Measurements from ENCODE around the gene NR2F2.
"Not testable (repeated sequence)": the region's sequence is repeated elsewhere in the genome, so short reads cannot be mapped to it uniquely, and the experiment has no call there.

NR2F2 gene

DNA sequence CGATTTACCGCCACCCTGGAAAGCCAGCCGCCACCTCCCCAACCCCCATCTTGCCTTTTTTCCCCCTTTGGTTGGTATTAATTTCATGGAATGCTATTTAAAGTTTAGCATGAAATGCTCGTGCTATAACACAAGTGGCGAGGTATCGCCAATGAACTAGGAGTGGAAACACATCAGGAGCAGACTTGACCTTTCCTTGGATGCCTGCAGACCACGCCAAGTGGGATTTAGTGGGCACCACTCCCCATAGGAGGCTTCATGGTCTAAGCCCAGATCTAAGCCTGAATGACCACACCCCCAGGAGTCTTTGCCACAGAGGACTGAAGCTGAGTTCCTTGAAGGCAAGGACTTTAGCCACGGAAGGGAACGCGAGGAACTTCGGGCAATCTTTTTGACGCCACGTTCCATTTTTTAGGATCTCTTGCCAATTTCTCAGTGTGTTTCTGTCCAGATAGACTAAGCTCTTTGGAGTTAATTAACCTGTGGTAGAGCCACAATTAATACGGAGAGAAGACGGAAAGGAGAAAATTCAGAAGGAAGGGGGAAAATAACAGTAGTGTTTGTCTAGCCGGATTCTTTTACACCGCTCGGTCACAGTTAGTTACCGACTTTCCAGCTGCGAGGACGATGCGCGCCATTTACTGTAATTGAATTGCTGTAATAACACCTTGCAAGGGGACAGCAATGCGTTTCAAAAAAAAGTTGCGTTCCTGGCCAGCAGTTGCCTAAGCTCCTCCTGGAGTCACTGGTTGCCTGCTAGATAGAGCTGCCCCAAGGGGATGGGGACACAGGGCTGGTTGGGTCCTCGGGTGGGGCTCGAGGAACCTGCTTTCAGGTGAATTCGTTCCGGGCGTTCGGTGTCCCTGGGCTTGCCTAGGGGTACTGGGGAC lies 37.1 kb downstream of the NR2F2 start:
- Histone ChIP-seq H3K27me3 (ENCODE audit: insufficient read depth, low read length) (peaks cover 100% of the 10 kb centered on the region), H3K27ac (ENCODE audit: low read depth, low read length) (no peak overlapping the region), H3K9me3 (ENCODE audit: insufficient read depth, low read depth, low read length) (no peaks in the 10 kb centered on the region), H3K4me3 (ENCODE audit: low read length) (0 out of 2 replicates have a peak overlapping the region, but pooled peaks have one; percentile 11), H3K36me3 (ENCODE audit: insufficient read depth, low read length) (no peaks in the 10 kb centered on the region), H3K4me1 (ENCODE audit: insufficient read depth, low read length) (peaks cover 25% of the 10 kb centered on the region), H3K9ac (ENCODE audit: low read depth, low read length) (no peak overlapping the region)
- WGBS, result 3% methylated on average over 30 of the region's 31 CpGs

DNA sequence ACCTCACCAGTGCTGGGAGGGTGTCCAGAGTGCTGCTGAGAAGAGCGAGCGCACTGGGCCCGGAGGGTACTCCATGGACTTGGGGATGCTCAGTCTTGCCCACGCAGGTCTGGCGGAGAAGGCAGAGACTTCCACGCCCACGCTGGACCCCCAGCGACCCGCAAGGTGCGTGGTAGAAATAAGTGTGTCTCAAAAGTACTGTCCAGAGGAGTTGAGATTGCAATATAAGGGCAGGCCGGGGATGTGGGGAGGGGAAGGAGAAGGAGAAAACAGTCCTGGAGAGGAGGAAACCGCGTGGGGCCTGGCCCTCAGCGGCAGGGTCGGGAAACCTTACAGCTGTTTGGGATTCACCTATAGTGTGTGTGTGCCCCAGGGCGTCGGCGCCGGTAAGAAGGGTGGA lies 38.9 kb downstream of the NR2F2 start:
- no peak overlapping the region for H3K4me3 ChIP-seq (ENCODE audit: low read length)
- H3K27ac ChIP-seq (ENCODE audit: low read depth, low read length), result no peak overlapping the region
- WGBS, result 36% methylated on average over 15 of the region's 19 CpGs
- H3K27me3 ChIP-seq (ENCODE audit: insufficient read depth, low read length), result peaks cover 99% of the 10 kb centered on the region
- peaks cover 17% of the 10 kb centered on the region for H3K4me1 ChIP-seq (ENCODE audit: insufficient read depth, low read length)
- no peak overlapping the region for H3K9ac ChIP-seq (ENCODE audit: low read depth, low read length)
- no peaks in the 10 kb centered on the region for H3K36me3 ChIP-seq (ENCODE audit: insufficient read depth, low read length)
- no peaks in the 10 kb centered on the region for H3K9me3 ChIP-seq (ENCODE audit: insufficient read depth, low read depth, low read length)

DNA sequence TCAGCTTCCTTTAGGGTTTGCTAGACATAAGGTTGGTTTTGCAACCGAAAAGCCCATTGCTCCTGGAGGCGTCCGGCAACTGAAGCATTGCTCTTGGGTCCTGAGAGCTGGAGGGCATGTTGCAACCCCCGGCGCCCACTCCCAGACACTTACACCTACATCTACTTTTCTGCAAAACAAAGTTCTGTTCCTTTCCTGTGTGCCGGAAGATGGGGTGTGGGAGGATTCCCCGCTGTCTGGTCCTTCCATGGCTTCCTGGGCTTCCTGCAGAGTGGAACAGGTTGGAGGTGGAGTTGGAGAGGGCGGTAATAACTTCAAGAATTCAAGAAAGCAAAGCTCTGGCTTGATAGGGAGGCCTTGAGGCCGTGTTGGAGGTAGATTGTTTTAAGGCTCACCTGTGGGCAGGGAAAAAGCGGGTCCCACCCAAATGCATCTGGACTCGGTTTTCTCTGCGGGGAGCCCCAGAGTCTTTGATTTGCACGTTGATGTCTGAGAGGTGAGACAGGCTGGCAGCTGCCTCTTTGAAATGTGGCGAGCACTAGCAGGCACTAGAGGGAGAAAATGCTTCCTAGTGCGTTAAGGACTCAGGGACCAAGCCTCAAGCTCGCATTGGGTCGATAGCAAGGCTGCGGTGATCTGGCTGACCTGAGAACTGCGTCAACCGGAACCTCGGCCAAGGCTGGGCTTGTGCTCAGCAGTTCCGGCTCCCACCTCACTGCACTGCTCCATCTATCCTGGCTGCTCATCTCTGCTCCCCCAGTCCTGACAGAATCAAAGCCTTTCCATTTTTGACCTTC lies 39.5 kb downstream of the NR2F2 start:
- WGBS, result 10% methylated on average over 20 of the region's 22 CpGs
- Histone ChIP-seq H3K4me3 (ENCODE audit: low read length) (no peak overlapping the region), H3K9ac (ENCODE audit: low read depth, low read length) (no peak overlapping the region), H3K27ac (ENCODE audit: low read depth, low read length) (no peak overlapping the region), H3K36me3 (ENCODE audit: insufficient read depth, low read length) (no peaks in the 10 kb centered on the region), H3K27me3 (ENCODE audit: insufficient read depth, low read length) (peaks cover 99% of the 10 kb centered on the region), H3K4me1 (ENCODE audit: insufficient read depth, low read length) (peaks cover 17% of the 10 kb centered on the region), H3K9me3 (ENCODE audit: insufficient read depth, low read depth, low read length) (no peaks in the 10 kb centered on the region)

DNA sequence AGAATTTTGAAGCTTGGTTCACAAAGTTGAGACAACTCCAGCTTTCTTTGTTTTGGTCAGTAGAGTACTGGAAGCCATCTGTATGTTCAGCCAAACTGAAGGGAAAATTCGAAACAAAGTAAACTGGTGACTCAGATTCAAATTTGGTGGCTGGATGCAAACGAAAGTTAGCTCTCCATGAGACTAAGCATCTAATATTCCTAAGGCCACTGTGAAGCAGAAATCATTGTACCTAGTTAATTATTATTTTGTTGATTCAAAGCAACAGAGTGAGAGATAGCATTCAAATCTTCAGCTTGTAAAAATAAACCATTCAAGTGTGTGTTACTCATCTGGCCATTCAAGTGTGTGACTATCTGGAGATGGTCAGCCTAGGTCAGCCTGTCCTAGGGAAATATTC lies 42.1 kb downstream of the NR2F2 start:
- H3K4me3 ChIP-seq (ENCODE audit: low read length), result no peak overlapping the region
- WGBS, result 85% methylated on average over 2 of the region's 2 CpGs
- no peaks in the 10 kb centered on the region for H3K36me3 ChIP-seq (ENCODE audit: insufficient read depth, low read length)
- H3K27ac ChIP-seq (ENCODE audit: low read depth, low read length), result no peak overlapping the region
- H3K9me3 ChIP-seq (ENCODE audit: insufficient read depth, low read depth, low read length), result no peaks in the 10 kb centered on the region
- peaks cover 88% of the 10 kb centered on the region for H3K27me3 ChIP-seq (ENCODE audit: insufficient read depth, low read length)
- no peak overlapping the region for H3K9ac ChIP-seq (ENCODE audit: low read depth, low read length)
- peaks cover 8% of the 10 kb centered on the region for H3K4me1 ChIP-seq (ENCODE audit: insufficient read depth, low read length)

DNA sequence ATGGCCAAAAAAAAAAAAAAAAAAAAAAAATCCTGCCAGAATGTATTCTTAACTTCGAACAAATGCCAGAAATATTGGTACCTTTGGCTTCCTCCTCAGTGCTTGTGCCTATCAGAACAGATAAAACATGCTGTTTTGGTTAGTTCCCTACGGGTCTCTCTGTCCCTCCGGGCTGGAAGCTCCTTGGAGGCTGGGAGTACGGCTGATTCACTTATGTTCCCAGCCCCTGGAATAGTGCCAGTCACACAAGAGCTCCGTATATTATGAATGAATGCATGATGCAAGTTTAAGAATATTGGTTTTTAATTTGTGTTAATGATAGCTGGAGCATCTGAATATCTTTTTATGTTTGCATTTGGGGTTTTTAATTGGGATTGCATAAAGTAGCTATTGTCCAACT lies 44.0 kb downstream of the NR2F2 start:
- H3K9ac ChIP-seq (ENCODE audit: low read depth, low read length), result no peak overlapping the region
- peaks cover 2% of the 10 kb centered on the region; the same call in 1 of the 2 replicates for H3K4me1 ChIP-seq (ENCODE audit: insufficient read depth, low read length)
- H3K9me3 ChIP-seq (ENCODE audit: insufficient read depth, low read depth, low read length), result no peaks in the 10 kb centered on the region
- H3K27ac ChIP-seq (ENCODE audit: low read depth, low read length), result no peak overlapping the region
- peaks cover 69% of the 10 kb centered on the region for H3K27me3 ChIP-seq (ENCODE audit: insufficient read depth, low read length)
- 89% methylated on average over 5 of the region's 5 CpGs for WGBS
- H3K36me3 ChIP-seq (ENCODE audit: insufficient read depth, low read length), result no peaks in the 10 kb centered on the region
- H3K4me3 ChIP-seq (ENCODE audit: low read length), result no peak overlapping the region

DNA sequence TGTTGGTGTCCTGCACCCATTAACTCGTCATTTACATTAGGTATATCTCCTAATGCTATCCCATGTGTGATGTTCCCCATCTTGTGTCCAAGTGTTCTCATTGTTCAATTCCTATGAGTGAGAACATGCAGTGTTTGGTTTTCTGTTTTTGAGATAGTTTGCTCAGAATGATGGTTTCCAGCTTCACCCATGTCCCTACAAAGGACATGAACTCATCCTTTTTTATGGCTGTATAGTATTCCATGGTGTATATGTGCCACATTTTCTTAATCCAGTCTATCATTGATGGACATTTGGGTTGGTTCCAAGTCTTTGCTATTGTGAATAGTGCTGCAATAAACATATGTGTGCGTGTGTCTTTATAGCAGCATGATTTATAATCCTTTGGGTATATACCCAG lies 49.1 kb downstream of the NR2F2 start:
- 86% methylated on average over 1 of the region's 2 CpGs for WGBS
- not testable (repeated sequence) for H3K9ac ChIP-seq (ENCODE audit: low read depth, low read length); H3K9me3 ChIP-seq (ENCODE audit: insufficient read depth, low read depth, low read length); H3K27ac ChIP-seq (ENCODE audit: low read depth, low read length); H3K36me3 ChIP-seq (ENCODE audit: insufficient read depth, low read length); H3K4me3 ChIP-seq (ENCODE audit: low read length); H3K4me1 ChIP-seq (ENCODE audit: insufficient read depth, low read length)
- H3K27me3 ChIP-seq (ENCODE audit: insufficient read depth, low read length), result peaks cover 28% of the 10 kb centered on the region

DNA sequence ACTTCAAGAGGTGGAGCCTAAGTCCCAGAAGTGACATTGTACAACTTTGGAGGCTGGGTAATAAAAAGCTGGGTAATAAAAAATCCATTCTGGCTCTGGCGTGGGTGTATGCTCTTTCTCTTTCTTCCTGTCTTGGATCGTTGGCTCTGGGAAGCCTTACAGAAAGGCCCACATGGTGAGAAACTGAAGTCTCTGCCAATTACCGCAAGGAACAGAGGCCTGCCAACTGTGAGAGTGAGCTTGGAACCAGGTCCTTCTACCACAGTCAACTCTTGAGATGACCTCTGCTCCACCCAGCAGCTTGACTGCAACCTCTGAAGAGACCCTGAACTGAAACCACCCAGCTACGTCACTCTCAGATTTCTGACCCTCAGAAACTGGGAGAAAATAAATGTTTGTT lies 51.0 kb downstream of the NR2F2 start:
- no peak overlapping the region for H3K27ac ChIP-seq (ENCODE audit: low read depth, low read length)
- H3K9ac ChIP-seq (ENCODE audit: low read depth, low read length), result no peak overlapping the region
- H3K27me3 ChIP-seq (ENCODE audit: insufficient read depth, low read length), result peaks cover 13% of the 10 kb centered on the region
- H3K9me3 ChIP-seq (ENCODE audit: insufficient read depth, low read depth, low read length), result no peaks in the 10 kb centered on the region
- WGBS, result 94% methylated on average over 3 of the region's 4 CpGs
- H3K4me1 ChIP-seq (ENCODE audit: insufficient read depth, low read length), result no peaks in the 10 kb centered on the region
- H3K36me3 ChIP-seq (ENCODE audit: insufficient read depth, low read length), result no peaks in the 10 kb centered on the region
- no peak overlapping the region for H3K4me3 ChIP-seq (ENCODE audit: low read length)

DNA sequence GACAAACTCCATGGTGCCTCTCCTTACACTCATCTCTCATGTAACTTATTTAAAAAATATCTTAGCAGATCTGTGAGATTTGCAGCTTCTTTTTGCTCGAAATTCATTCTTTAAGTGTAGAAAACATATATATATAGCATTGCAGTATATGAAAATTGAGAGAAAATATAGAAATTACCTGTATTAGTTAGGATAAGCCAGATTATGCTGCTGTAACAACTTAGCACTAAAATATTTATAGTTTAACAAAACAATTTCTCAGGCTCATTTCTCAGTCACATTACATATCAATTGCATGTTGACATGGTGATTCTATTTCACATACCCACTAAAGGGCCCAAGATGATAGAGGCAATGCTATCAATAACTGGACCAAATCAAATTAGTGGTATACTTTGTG lies 54.7 kb downstream of the NR2F2 start:
- no CpG with 5 or more reads among the region's 1 CpG for WGBS
- no peaks in the 10 kb centered on the region for H3K36me3 ChIP-seq (ENCODE audit: insufficient read depth, low read length)

DNA sequence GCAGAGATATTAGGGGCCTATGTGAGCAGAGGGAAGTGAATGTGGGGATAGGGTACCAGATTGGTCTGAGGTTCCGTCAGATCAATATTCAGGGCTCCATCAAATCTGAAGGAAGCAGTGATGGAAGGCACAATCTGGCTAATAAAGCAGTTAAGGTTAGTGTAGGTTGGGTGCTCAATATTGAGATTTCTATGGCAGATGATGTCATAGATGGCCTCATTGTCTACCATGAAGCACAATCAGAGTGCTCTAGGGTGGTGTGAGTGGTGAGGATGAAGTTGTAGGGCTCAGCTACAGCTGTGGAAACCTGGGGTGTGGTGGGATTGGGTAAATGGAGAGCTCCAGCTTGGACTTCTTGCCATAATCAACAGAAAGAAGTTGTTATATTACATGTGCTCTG lies 58.2 kb downstream of the NR2F2 start:
- H3K4me1 ChIP-seq (ENCODE audit: insufficient read depth, low read length), result peaks cover 16% of the 10 kb centered on the region
- no peak overlapping the region for H3K4me3 ChIP-seq (ENCODE audit: low read length)
- H3K27ac ChIP-seq (ENCODE audit: low read depth, low read length), result no peak overlapping the region
- peaks cover 22% of the 10 kb centered on the region for H3K27me3 ChIP-seq (ENCODE audit: insufficient read depth, low read length)
- 91% methylated on average over 1 of the region's 1 CpG for WGBS
- H3K9me3 ChIP-seq (ENCODE audit: insufficient read depth, low read depth, low read length), result no peaks in the 10 kb centered on the region
- no peaks in the 10 kb centered on the region for H3K36me3 ChIP-seq (ENCODE audit: insufficient read depth, low read length)
- no peak overlapping the region for H3K9ac ChIP-seq (ENCODE audit: low read depth, low read length)

More for the DNA sequence above, 54.7 kb downstream of the NR2F2 start:
- no peaks in the 10 kb centered on the region for H3K9me3 ChIP-seq (ENCODE audit: insufficient read depth, low read depth, low read length)
- H3K27me3 ChIP-seq (ENCODE audit: insufficient read depth, low read length), result peaks cover 9% of the 10 kb centered on the region
- H3K4me3 ChIP-seq (ENCODE audit: low read length), result no peak overlapping the region
- no peak overlapping the region for H3K27ac ChIP-seq (ENCODE audit: low read depth, low read length)
- no peaks in the 10 kb centered on the region for H3K4me1 ChIP-seq (ENCODE audit: insufficient read depth, low read length)
- H3K9ac ChIP-seq (ENCODE audit: low read depth, low read length), result no peak overlapping the region

Measured in HUES64 (cell line).